GM21576 (cell line): Measurements from ENCODE around the gene FOXP1.

ENCODE experiments used
- ATAC-seq: cut with Tn5 transposase; IDR thresholded peaks from one replicate; pipeline ENCODE4 v1.9.1; 2021; ENCODE audit warnings: mild to moderate bottlenecking, moderate library complexity; ENCODE audit not compliant: unreplicated experiment

The FOXP1 gene

DNA sequence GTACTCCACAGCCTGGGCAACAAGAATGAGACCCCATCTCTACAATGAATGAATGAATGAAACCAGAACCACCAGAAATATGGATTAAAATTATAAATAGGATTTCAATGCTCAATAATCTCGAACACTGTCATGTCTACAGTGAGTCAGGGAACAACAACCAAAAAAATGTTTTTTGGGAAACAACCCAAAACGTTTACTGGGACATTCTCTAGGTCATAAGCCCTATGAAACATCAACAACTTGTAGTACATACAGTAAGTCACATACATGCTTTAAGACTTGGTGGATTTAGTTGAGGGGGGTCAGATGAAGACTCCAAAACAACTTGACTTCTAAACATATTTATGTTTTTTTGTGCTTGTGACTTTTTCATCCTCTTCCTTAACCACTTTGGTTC, 511.2 kb downstream of the FOXP1 start:
- no peak for ATAC-seq

DNA sequence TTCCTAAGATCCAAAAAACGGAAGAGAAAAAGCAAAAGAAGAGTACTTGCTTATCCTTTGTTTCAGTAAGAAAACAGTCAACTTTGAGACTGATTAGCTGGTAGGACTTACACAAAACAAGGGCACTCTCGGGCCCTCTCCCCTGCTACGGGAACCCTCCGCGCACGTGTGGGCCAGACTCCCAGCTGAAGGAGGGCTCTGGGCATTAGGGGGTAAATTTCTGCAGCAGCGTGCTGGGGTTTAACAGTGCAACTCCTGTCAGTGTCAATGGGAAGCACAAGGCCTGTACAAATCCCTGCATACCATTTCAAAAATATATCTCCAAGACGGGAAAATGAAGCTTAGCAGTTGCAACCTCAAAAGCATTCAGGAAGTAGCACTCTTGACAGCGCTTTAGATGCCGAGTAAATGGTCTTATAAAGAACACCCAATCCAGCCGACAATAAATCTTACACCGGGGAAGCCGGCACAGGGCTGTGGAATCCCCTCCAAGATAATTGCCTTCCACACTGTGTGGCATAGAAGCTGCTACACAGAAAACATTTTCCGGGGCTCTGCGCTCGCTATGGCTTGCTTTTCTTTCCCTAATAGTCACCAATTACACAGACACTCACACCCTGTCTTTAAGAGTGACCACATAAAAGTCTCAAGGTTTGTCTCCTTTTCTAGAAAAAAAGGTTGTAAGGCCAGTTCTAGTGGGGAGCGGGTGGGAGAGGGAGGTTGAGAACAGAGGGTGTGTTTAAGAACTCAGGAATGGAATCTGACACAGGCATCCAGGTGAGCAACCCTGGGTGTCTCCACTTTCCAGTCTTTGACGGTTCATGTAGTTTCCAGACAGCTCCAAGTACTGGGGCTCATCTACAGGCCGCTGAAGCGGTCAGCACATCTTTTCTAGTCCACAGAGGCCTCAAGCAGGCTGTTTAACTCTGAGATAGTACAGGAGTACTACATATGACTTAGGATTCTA, 512.7 kb downstream of the FOXP1 start:
- no peak for ATAC-seq

DNA sequence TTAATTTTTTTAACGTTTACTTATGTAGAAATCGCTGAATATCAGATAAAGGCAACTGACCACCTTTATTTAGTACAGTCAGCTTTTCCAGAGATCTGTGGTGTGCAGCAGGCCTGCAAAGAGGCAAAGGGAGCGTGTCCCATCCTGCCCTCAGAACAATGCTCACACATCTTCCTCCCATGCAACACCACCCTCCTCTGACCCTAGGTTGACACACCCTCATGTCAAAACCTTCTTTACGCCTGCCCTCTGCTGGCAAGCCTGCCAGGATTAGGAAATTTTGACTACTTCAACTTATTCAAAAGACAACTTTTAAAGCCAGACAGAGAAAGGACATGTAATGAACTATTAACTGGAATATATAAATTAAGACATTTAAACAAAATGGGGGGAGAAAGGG, 513.7 kb downstream of the FOXP1 start:
- ATAC-seq, result no peak

DNA sequence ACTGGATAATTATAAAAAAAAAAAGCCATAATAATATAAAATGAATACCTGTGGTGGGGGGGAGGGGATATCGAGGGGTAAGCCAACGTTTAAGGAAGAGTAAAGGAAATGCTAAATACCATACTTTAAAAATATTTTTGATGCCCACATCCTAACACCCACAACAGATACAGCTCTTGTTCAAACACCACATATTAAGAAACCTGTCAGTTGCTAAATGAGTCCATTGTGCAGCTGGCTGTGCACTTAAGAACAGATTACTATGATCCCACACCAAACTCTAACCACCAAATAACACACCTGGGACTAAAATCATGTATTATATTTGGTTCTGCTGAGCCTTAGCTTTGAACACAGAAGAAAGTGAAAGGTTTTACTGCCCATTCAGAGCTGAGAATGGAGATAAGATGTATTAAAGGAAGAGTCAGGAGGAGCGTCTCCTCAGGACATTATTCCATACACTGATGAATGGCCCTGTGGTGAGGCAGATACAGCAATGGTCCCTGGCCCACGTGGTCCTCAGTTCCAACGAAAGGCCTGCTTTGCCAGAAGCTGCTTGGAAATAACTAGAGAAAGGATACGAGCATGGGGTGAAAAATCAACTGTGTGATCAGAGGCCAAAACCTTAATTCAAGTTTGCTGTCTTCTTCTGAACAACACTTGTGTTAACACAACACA, 515.4 kb downstream of the FOXP1 start:
- ATAC-seq, result no peak

DNA sequence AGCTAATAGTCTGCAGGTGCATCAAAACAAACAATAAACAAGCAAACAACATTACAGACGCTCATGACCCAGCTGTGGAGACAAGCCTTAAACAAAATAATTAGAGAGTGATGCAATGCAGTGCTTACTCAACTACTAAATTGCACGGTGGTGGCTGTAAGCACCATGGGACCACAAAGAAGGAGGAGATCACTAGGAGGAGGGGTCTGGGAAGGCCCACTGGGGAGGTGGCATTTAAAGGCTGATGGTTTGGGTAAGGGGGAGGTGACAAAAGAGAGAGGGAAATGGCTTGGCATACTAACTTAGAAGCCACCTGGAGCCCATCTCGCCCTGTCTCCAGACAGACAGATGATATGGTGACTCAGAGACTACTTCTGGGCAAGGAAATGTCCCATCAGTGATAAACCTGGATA, 516.7 kb downstream of the FOXP1 start:
- ATAC-seq, result no peak

DNA sequence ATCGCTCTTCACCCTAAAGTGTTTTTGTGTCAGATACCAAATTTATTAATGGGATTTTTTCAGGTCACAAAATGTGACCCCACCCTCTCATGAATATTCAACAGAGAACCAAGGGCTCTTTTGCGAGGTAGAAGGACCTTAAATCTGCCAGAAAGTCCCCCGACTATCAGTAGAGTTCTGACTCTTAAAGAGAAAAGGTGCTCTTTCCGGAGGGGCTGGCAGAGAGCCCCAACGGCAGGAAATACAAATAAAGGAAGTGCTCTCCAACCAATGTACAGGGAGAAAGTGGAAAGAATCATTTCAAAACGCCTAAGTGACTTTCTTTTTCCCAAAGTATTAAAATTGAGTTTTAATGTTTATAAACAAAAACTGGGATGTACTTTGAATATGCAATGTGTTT, 517.2 kb downstream of the FOXP1 start:
- no peak for ATAC-seq

DNA sequence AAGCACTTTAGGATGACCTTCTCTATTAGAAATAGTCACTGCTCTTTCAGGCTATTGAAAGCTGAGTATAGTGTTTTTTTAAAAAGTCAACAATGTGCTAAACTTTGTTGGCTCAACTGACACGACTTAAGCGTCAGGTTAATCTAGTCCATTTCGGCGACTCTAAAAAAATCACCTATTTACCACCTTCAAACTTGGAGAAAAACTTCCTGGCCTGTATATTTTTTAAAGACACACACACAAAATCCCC, 517.8 kb downstream of the FOXP1 start:
- ATAC-seq, result no peak

DNA sequence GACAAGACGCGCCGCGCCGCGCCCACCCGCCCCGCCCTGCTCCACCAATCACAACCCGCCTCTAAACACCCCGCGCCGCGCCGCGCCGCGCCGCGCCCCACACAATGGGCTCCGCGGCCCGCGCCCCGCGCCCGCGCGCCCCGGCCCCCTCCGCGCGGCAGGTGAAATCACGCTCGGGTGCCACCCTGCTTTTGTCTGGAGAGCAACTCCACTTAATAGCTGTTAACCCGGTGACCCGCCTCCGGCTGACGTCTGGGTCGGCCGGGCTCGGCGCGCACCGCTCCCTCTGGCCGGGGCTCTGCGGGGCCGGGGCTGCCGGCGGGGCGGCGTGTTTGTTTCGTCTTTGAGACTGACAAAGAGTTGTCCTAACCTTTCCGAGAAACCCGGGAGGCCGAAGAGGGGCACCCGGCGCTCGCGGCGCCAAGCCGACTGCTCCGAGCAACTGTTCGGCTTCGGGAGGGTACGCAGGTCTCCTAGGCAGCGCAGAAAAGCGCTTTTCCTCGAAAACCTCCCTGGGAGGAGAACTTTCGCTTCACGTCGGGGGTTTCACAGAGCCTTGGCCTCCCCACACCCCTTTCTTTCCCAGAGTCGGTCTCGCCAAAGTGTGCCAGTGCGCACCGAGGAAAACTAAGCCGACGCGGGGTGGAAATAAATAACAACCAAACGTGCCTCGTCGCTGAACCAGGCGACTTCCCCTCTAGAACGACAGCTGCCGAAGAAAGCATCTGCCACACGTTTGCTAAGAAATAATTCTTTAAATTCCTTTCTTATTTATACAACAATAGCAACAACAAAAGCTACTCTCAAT, 518.4 kb downstream of the FOXP1 start:
- no peak for ATAC-seq

DNA sequence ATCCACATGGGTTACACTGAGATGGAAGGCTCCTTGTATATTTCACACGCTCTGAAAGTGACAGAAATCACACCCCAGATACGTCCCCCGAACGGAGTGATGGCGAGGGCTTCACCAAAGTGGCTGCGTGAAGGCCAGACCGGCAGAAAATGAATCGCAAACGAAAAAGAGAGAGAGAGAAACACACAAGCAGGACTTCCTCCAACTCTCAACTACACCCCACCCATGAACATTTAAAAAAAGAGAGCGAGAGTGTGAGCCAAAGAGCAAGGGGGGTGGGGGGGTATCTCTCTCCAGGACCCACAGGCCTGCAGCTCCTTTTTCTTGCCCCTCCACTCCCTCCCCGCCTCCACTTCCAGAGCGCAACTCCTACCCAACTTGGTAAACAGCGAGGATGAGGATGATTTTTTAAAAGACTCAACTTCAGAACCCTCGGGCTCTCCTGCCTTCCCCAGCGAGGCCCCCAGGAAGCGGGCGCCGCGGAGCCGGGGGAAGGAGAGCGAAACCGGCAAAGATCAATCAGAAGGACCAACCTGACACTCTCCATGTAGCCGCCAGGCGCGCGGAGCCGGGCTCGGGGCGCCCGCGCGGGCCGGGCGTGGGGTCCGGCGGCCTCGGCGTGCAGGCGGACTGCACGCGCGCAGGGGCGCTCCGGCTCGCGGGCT, 519.1 kb downstream of the FOXP1 start:
- ATAC-seq, result no peak

DNA sequence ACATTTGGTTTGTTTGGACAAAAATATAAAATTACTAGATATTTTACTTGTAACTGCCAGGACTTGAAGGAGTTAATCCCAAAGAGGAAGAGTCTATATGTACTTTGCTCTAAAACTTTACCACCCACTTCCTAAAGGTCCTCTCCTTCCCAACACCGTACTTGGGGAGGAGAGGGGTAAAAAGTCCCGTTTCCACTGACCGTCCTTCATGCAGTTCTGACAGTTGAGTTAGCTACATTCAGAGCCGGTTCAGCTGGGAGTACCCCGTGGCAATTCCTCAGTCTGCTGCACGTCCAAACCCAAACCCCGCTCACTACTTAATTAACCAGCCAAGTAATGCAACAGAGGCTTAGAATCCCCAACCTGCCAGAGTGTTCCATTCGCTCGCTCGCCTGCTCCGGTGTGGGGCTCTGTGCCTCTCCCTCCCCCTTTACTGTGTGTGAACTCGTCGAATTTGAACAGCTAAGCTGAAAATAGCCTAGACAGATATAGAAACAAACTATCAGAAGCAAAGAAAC, 519.7 kb downstream of the FOXP1 start:
- ATAC-seq, result no peak

DNA sequence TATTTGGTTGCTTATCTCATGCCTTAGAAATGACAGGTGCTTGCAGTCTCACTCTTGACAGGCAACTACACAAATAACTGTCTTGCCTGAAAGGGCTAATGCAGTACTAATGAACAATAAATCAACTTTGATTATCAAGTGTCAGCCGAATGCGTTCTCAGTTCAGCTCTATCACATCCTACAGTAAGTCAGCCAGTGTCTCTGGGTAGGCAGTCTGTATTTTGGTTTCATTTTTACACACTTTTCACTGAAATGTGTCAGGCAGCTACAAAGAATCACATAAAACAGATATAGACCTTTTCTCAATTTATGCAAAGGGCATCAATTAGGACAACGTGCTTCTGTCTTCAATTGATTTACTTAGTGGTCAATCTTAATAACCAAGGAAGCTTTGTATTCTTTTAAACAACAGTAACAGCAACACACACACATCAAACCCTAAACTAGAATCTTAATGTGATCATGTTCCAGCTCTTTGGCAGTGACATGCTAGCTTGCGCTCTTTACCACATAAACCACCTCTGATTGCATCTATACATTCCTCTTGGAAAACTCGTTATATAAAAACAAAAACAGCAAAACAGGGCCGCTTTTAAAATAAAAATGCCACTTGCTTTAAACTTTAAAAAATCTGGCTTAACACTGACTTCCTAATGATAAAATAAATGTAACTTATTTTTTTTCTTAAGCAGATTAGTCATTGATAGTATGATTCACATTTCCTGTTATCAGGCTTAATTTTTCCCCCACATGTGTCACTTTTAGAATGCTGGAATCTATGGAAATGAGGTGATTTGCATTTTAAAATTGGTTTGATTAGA, 520.4 kb downstream of the FOXP1 start:
- ATAC-seq, result peak; percentile 38

DNA sequence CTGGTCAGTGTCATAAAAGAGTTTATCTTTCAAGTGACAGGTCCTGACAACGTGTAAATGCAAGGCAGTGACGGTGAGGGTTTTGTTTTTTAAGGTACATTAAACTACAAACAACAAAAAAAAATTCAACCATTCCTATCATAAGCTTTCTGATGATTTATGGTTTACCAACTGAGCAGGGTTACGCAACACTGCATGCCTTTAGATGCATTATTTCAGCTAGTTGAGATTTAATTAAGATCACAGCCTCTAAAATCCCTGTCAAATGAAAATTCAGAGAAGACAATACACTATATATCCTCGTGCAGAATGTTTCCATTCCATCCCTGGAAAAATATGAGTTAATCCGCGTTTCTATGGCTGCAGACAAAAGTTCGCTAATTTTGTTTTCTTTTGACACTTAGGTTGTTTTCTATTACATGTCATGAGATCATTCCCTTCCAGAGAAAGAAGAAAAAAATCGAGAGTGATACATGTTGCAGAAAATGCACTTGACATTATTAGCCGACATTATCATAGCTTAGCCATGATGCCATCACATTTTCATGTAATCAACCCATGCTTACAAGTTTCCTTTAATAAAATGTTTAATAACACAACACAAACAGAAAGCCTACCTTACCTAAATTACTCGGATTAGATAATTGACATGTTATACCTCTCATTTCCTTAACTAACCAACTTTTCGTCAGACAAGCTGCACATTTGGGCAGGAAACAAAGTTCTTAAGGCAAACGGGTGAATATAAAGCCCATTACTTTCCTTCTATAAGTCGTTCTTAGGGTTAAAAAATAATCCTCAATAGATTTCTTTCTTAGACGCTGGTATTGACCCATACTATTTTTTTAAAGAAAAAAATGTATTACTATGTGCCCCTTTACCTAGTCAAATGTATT, 521.2 kb downstream of the FOXP1 start:
- ATAC-seq, result no peak

DNA sequence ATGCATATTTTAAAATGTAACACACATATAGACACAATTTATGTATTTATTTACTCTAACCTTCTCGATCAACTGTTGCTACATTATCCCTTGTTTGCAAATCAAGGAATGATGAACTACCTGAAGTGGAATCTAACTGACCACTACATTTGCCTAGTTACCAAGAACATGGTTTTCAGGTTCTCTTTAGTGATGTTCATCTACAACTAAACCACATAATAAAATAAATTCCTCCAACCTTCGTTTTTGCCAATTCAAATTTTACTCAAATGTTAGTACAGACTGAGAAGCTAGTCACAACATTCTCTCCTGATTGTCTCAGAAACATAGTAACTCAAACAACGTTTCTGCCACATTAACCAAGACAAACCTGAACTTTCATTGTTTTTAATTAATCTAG, 521.9 kb downstream of the FOXP1 start:
- ATAC-seq, result no peak

DNA sequence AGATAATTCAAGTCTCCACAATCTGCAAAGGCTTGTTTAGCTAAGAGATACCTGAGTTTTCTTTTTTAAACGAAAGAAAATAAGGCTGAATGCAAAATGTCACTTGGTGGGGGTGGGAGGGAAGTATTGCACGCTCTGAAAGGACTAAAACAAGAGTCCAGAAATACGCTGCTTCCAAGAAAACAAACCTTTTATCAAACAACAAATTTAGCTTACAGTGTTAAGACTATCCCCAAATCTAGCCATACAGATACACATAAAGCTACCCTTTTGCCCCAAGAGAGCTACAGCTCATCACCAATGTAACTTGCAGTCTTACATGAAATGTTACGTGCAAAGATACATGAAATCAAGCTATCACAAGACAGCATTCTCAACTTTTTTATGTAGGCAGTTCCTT, 522.5 kb downstream of the FOXP1 start:
- ATAC-seq, result no peak

DNA sequence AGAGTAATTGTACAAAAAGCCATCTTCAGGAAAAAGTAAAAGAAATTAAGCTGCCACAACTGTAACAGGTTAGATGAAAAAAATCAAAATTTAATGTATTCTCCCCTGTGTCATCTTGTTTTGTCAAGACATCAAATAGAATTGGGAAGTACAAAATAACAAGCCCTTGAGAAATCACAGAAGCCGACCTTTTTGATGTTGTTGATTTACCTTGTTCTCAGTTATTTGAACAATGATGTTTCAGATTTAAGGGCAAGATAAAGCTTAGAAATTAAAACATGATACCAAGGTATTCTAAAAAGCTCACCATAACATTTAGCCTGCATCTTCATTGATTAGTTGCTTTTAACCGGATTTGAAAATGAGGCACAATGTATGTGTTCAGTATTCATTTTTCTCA, 523.0 kb downstream of the FOXP1 start:
- no peak for ATAC-seq

DNA sequence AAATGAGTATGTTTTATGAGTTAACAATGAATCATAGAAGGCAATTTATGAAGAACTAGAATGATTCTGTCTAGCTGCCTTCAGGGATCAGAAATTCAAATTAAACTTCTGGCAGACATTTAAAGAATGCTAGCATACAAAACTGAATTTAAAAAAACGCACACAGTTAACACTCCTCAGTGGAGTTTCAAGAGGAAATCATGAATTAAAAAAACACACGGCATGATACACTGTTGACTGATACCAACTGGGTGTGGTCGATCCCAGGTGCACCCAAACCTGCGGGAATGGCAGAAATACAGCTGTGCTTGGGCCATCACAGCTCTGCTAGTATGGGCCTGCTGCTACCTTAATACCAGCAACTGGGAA, 526.0 kb downstream of the FOXP1 start:
- no peak for ATAC-seq

DNA sequence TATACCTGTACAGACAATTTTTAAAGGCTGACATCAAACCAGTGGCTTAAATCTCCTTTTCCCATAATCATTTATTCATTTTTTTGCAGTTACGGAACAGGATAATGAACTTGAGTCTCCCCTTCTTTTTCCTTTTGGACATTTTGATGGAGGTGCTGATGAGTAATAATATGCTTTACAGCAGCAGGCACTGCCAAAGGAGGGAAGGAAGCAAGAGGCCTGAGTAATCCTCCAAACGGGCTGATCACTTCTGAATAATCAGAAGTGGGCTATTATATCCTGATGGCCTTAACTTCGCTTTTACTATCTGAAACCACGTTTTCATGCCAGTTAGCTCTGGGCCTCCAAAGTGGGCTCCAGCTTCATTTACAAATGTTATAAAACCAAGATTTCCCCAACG, 527.2 kb downstream of the FOXP1 start:
- ATAC-seq, result no peak

DNA sequence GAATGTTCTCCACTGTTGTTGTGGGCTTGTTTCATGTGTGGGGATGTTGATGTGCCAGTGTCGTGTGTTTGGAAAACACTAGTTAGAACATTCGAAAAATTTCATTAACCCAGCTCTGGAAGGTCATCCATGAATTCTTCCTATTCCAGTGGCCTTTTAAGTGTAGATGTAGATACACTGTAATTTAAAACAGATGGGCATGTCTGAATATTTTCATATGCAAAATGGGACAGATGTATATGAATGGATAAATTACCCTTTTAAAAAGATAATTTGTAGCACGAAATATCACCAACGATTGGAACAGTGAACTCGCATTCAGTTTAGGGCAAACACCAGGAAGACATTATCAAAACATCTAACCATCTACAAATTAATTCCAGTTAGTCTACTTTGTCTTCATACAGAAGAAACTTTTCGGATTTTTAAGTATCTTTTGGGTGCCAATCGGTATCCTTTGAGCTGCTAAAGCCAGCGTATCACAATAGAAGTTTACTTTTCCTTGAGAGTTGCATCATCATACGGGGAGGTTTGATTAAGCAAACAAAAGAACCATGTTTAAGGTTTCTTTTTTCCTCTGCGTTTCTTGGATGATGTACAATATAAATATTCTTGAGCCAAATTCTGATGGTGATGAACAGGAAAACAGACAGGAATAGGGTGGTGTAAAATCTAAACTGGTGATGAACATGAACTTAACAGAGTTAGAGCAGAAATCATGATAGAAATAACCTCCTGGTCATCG, 528.1 kb downstream of the FOXP1 start:
- no peak for ATAC-seq

DNA sequence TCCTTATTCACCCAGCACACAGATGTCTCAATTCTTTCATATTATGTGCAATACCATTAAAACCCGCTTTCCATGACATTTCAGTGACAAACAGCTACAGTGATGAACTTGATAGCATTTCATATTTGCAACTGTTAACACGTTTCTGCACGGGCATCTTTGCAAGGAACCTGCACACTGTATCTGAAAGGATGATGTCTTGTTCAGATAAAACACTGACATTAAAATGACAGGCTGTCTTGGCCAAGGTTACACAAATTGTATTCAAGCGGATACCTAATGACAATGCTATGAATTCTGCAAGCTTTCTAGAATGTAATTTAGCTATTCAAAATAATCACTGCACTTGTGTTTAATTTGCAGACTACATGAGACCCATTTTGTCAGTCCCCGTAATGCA, 529.2 kb downstream of the FOXP1 start:
- ATAC-seq, result no peak
